Measurements from ENCODE around the gene ATG2A.

DNA sequence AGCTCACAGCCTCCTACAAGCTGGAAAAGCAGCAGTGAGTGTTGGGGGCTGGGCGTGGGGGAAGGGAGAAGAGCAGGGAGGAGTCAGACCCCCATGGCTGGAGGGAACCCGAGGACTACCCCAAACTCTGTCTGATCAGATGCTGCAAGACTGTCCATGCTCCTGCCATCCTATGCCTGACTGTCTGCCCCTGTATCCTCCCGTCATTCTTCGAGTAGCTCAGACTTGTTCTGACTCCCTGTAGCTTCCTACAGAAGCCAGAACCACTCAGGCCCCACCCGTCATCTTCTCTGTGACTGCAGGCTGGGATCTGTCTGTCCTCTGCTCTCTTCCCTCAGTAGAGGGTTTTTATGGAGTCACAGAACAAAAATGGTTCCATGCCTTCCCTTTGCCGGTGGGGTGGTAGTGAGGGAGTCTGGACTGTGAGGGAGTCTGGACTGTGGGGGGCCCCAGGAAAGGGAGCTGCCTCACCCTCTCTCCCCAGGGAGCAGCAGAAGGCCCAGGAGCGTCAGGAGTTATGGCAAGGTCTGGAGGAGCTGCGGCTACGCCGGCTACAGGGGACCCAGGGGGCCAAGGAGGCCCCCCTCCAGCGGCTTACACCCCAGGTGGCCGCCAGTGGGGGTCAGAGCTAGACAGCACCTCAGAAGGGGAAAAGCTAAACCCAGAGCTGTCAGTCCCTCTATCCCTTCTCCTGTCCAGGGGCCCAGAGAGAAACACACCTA, 16.4 kb upstream of the ATG2A start:
- no peak for TF ChIP-seq POLR2AphosphoS5 (IDR thresholded peaks at IDR 0.05; ENCODE audit: low read depth, low read length)
- TF ChIP-seq, protein P1, sequence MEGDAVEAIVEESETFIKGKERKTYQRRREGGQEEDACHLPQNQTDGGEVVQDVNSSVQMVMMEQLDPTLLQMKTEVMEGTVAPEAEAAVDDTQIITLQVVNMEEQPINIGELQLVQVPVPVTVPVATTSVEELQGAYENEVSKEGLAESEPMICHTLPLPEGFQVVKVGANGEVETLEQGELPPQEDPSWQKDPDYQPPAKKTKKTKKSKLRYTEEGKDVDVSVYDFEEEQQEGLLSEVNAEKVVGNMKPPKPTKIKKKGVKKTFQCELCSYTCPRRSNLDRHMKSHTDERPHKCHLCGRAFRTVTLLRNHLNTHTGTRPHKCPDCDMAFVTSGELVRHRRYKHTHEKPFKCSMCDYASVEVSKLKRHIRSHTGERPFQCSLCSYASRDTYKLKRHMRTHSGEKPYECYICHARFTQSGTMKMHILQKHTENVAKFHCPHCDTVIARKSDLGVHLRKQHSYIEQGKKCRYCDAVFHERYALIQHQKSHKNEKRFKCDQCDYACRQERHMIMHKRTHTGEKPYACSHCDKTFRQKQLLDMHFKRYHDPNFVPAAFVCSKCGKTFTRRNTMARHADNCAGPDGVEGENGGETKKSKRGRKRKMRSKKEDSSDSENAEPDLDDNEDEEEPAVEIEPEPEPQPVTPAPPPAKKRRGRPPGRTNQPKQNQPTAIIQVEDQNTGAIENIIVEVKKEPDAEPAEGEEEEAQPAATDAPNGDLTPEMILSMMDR (IDR thresholded peaks at IDR 0.05): no peak
- TF ChIP-seq, protein P2, sequence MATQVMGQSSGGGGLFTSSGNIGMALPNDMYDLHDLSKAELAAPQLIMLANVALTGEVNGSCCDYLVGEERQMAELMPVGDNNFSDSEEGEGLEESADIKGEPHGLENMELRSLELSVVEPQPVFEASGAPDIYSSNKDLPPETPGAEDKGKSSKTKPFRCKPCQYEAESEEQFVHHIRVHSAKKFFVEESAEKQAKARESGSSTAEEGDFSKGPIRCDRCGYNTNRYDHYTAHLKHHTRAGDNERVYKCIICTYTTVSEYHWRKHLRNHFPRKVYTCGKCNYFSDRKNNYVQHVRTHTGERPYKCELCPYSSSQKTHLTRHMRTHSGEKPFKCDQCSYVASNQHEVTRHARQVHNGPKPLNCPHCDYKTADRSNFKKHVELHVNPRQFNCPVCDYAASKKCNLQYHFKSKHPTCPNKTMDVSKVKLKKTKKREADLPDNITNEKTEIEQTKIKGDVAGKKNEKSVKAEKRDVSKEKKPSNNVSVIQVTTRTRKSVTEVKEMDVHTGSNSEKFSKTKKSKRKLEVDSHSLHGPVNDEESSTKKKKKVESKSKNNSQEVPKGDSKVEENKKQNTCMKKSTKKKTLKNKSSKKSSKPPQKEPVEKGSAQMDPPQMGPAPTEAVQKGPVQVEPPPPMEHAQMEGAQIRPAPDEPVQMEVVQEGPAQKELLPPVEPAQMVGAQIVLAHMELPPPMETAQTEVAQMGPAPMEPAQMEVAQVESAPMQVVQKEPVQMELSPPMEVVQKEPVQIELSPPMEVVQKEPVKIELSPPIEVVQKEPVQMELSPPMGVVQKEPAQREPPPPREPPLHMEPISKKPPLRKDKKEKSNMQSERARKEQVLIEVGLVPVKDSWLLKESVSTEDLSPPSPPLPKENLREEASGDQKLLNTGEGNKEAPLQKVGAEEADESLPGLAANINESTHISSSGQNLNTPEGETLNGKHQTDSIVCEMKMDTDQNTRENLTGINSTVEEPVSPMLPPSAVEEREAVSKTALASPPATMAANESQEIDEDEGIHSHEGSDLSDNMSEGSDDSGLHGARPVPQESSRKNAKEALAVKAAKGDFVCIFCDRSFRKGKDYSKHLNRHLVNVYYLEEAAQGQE (IDR thresholded peaks at IDR 0.05; ENCODE audit: insufficient read depth in 1 of 2, low read depth in 2 of 2, low read length in 1 of 2): no peak
- TF ChIP-seq TCF7L2 (IDR thresholded peaks at IDR 0.05; ENCODE audit: low read depth, low read length): no peak
- TF ChIP-seq SIN3A (IDR thresholded peaks at IDR 0.05; ENCODE audit: borderline replicate concordance, insufficient read depth, low read depth, low read length): no peak

Data from Panc1 (cell line).